ENCODE measurements around the gene SF1.
"Not testable (repeated sequence)": the region's sequence is repeated elsewhere in the genome, so short reads cannot be mapped to it uniquely, and the experiment has no call there.

SF1 gene

GRCh38 chr11:64778473-64779298, at the start of gene SF1:
Gene SF1 (minus strand): TSS chr11:64778542. CDS start chr11:64778392, 150 bp downstream.
- DNase-seq (ENCODE audit: low spot score): peak; percentile 100

GRCh38 chr11:64827451-64827839, 49.1 kb upstream of the SF1 start:
- DNase-seq (ENCODE audit: low spot score): no peak

GRCh38 chr11:64826578-64827450, 48.5 kb upstream of the SF1 start:
- no peak for DNase-seq (ENCODE audit: low spot score)

GRCh38 chr11:64826062-64826461, 47.7 kb upstream of the SF1 start:
- DNase-seq (ENCODE audit: low spot score): no peak

- no peak for DNase-seq (ENCODE audit: low spot score)
Measured at GRCh38 chr11:64823568-64824119, 45.3 kb upstream of the SF1 start.

- DNase-seq (ENCODE audit: low spot score): no peak
Measured at GRCh38 chr11:64817476-64817875, 39.1 kb upstream of the SF1 start.

GRCh38 chr11:64815433-64815832, 37.1 kb upstream of the SF1 start:
- not testable (repeated sequence) for DNase-seq (ENCODE audit: low spot score)

GRCh38 chr11:64814712-64815187, 36.4 kb upstream of the SF1 start:
- no peak for DNase-seq (ENCODE audit: low spot score)

- no peak for DNase-seq (ENCODE audit: low spot score)
Measured at GRCh38 chr11:64813826-64814225, 35.5 kb upstream of the SF1 start.

- DNase-seq (ENCODE audit: low spot score): peak; percentile 55
Measured at GRCh38 chr11:64810891-64811272, 32.5 kb upstream of the SF1 start.

- peak; percentile 71 for DNase-seq (ENCODE audit: low spot score)
Measured at GRCh38 chr11:64810271-64810890, 32.0 kb upstream of the SF1 start, which contains the start of gene MEN1. Gene MEN1 (minus strand): TSS chr11:64810551. CDS start chr11:64810109, 442 bp downstream.

GRCh38 chr11:64809781-64810241, 31.5 kb upstream of the SF1 start:
- DNase-seq (ENCODE audit: low spot score): no peak

GRCh38 chr11:64805481-64805880, 27.1 kb upstream of the SF1 start:
- DNase-seq (ENCODE audit: low spot score): no peak

- DNase-seq (ENCODE audit: low spot score): no peak
Measured at GRCh38 chr11:64804346-64805210, 26.2 kb upstream of the SF1 start.

- DNase-seq (ENCODE audit: low spot score): no peak
Measured at GRCh38 chr11:64803846-64804345, 25.6 kb upstream of the SF1 start.

GRCh38 chr11:64803158-64803845, 25.0 kb upstream of the SF1 start, which contains the start of gene MAP4K2:
Gene MAP4K2 (minus strand): TSS chr11:64803214. CDS start chr11:64803149, 65 bp downstream.
- peak; percentile 85 for DNase-seq (ENCODE audit: low spot score)

- peak; percentile 32 for DNase-seq (ENCODE audit: low spot score)
Measured at GRCh38 chr11:64802370-64803157, 24.2 kb upstream of the SF1 start.

- DNase-seq (ENCODE audit: low spot score): no peak
Measured at GRCh38 chr11:64801561-64802369, 23.4 kb upstream of the SF1 start.
